Stimulated activated CD4-positive, alpha-beta T cell treated with anti-CD3 and anti-CD28 coated beads, Interleukin-1b, Interleukin-23, amount 100 ng/mL, for 1 hour (primary cell): Measurements from ENCODE around the gene ZNF641.
A peak's percentile ranks its signal among the peaks of the same experiment; 100 is the strongest.
"Not testable (repeated sequence)": the region's sequence is repeated elsewhere in the genome, so short reads cannot be mapped to it uniquely, and the experiment has no call there.

Experiments
- DNase-seq, 2 donors: peaks; one replicate each; pipeline ENCODE4 v3.0.0-alpha.2; 2020; ENCODE audit warnings: low read depth in 2 of 2

ZNF641 gene

GRCh38 chr12:48334808-48335207 is 15.9 kb downstream of the ZNF641 start:
- DNase-seq = no peak

- DNase-seq = not testable (repeated sequence)
Measured at GRCh38 chr12:48333680-48334079, 17.0 kb downstream of the ZNF641 start.

GRCh38 chr12:48331399-48331798 is 19.3 kb downstream of the ZNF641 start:
- DNase-seq = no peak

GRCh38 chr12:48329199-48329939 is 21.4 kb downstream of the ZNF641 start:
- no peak for DNase-seq

- no peak for DNase-seq
Measured at GRCh38 chr12:48316491-48316890, 34.2 kb downstream of the ZNF641 start.

GRCh38 chr12:48311313-48311712 is 39.4 kb downstream of the ZNF641 start:
- DNase-seq = no peak

- no peak for DNase-seq
Measured at GRCh38 chr12:48307269-48307668, 43.5 kb downstream of the ZNF641 start.

GRCh38 chr12:48305190-48305589 is 45.5 kb downstream of the ZNF641 start:
- DNase-seq = no peak

GRCh38 chr12:48302161-48302911 is 48.4 kb downstream of the ZNF641 start:
- no peak for DNase-seq

- DNase-seq = no peak
Measured at GRCh38 chr12:48300774-48301173, 49.9 kb downstream of the ZNF641 start.

- DNase-seq = peak in 1 of 2 donors; percentile 14
Measured at GRCh38 chr12:48296586-48297282, 54.0 kb downstream of the ZNF641 start.

- DNase-seq = no peak
Measured at GRCh38 chr12:48292040-48292439, 58.7 kb downstream of the ZNF641 start.

GRCh38 chr12:48291511-48291910 is 59.2 kb downstream of the ZNF641 start:
- DNase-seq = no peak

- DNase-seq = no peak
Measured at GRCh38 chr12:48288387-48289268, 62.1 kb downstream of the ZNF641 start.
